Kidney (tissue), 14 donors: ENCODE measurements around the gene RGS3. TPM values are rescaled to one million over a fixed set of nuclear protein-coding genes. Genes with fewer than 3 reads are reported as not detected.

Source experiments
- DNase-seq, 5 donors: peaks; one replicate each; pipeline ENCODE4 v3.0.0-alpha.2; 2013 to 2020
- FAIRE-seq: peaks from 2 replicates; lab custom pipeline; 2012; peaks lifted over from hg19 to GRCh38; lab: Jason Lieb, UNC
- H3K27ac ChIP-seq, 2 donors: one replicate each; pipeline ENCODE4 v1.7.0; 2013; ENCODE audit warnings: low read depth in 2 of 2, low read length in 2 of 2, inconsistent platforms in 1 of 2
- H3K27me3 ChIP-seq: one replicate; pipeline ENCODE4 v1.7.1; 2013; ENCODE audit warnings: low read length, inconsistent platforms; ENCODE audit not compliant: control insufficient read depth, insufficient read depth
- H3K36me3 ChIP-seq, 3 donors: one replicate each; pipeline versions ENCODE4 v1.7.0 to v1.7.1; 2013; ENCODE audit warnings: low read length in 3 of 3, control low read depth in 1 of 3, inconsistent platforms in 1 of 3; ENCODE audit not compliant: insufficient read depth in 3 of 3, control insufficient read depth in 2 of 3
- H3K4me1 ChIP-seq, 3 donors: one replicate each; pipeline versions ENCODE4 v1.7.0 to v1.7.1; 2013; ENCODE audit warnings: low read length in 3 of 3, inconsistent platforms in 1 of 3, low read depth in 1 of 3; ENCODE audit not compliant: control insufficient read depth in 2 of 3, insufficient read depth in 2 of 3
- H3K4me3 ChIP-seq, 3 donors: one replicate each; pipeline versions ENCODE4 v1.7.0 to v1.8.1; 2013; ENCODE audit warnings: low read length in 3 of 3, control low read depth in 1 of 3, inconsistent platforms in 1 of 3
- H3K9ac ChIP-seq, 3 donors: one replicate each; pipeline versions ENCODE4 v1.7.0 to v1.7.1; 2013; ENCODE audit warnings: low read length in 3 of 3, control low read depth in 1 of 3, inconsistent platforms in 1 of 3
- H3K9me3 ChIP-seq, 3 donors: one replicate each; pipeline versions ENCODE4 v1.7.0 to v1.7.1; 2013; ENCODE audit warnings: low read length in 3 of 3, control low read depth in 1 of 3, inconsistent platforms in 1 of 3; ENCODE audit not compliant: control insufficient read depth in 2 of 3, insufficient read depth in 1 of 3
- intact Hi-C: fragments of 100-400 bp; cut with DNase I; formaldehyde crosslinking; loops from one replicate; pipeline ENCODE4 v1.11.1; 2022
- polyA plus RNA-seq: library from polyadenylated mRNA; stranded (reverse); fragments of 350-450 nt; fragmentation: Illumina TruSeq; extraction: RNeasy Lipid Tissue Mini Kit (QIAGEN cat#74804); gene quantifications from one replicate; pipeline ENCODE4 v1.2.3, GENCODE V29; 2014; ENCODE audit warnings: low read depth, low replicate concordance; ENCODE audit not compliant: insufficient read depth
- total RNA-seq: library from RNA; stranded (reverse); fragmentation: NEBNext Ultra II Directional; extraction: Animal tissue kit (Norgen Biotek cat#: 25700); gene quantifications from one replicate; pipeline ENCODE4 v1.2.1, GENCODE V29; 2021
- TF ChIP-seq, protein P1 (sequence below): IDR thresholded peaks from 3 replicates; pipeline ENCODE4 v1.5.1; 2012; ENCODE audit warnings: mild to moderate bottlenecking, moderate library complexity, borderline replicate concordance; ENCODE audit not compliant: insufficient read depth; ENCODE audit errors: extremely low read depth
- donor health status: control.
- donor health status: control.
- donor health status: control.
- donor health status: control.
- donor health status: control.
- donor health status: DM: yes; HTN: yes; CAD: no.
- donor health status: Normal renal cell carcinoma (clear cell type).

The RGS3 gene
- total and polyA plus RNA-seq, 2 donors from 2014 or later = 114 to 137 TPM

DNA sequence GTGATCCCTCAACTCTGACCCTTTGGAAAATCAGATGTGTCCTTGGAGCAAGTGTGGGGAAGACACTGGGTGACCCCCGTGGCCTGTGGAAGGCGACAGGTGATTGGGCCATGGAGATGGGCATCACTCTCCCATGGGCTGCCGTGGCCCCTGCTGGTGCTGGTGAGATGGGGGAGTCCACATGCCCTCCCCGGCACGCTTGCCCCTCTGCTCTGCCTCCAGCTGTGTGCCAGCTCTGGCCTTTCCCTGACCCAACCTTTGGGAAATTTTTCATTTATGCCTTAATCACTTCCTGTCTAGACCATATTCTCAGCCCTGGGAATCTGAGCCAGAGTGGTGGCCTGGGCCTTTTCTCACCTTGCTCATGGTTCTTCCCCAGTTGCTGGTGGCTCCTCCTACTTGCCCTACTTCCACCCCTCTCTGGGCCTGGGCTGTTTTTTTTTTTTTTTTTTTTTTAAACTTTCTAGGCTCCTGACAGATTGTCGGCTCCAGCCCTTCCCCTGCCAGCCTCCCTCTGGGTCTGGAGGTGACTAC lies 56.6 kb downstream of the RGS3 start:
- Histone ChIP-seq H3K4me1 (peaks cover 0 to 50% (median 43%) of the 10 kb centered on the region in 3 donors), H3K9me3 (no peaks in the 10 kb centered on the region), H3K27ac (peak overlapping the region; percentile 93 to 95), H3K27me3 (no peaks in the 10 kb centered on the region), H3K36me3 (peaks cover 2 to 29% (median 14%) of the 10 kb centered on the region in 3 donors), H3K4me3 (peak overlapping the region in 2 of 3 donors; percentile 26 to 32), H3K9ac (no peak overlapping the region)
- intact Hi-C loops = no loop called here
- TF ChIP-seq, protein P1, sequence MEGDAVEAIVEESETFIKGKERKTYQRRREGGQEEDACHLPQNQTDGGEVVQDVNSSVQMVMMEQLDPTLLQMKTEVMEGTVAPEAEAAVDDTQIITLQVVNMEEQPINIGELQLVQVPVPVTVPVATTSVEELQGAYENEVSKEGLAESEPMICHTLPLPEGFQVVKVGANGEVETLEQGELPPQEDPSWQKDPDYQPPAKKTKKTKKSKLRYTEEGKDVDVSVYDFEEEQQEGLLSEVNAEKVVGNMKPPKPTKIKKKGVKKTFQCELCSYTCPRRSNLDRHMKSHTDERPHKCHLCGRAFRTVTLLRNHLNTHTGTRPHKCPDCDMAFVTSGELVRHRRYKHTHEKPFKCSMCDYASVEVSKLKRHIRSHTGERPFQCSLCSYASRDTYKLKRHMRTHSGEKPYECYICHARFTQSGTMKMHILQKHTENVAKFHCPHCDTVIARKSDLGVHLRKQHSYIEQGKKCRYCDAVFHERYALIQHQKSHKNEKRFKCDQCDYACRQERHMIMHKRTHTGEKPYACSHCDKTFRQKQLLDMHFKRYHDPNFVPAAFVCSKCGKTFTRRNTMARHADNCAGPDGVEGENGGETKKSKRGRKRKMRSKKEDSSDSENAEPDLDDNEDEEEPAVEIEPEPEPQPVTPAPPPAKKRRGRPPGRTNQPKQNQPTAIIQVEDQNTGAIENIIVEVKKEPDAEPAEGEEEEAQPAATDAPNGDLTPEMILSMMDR = no peak
- DNase-seq (peak in 1 of 5 donors; percentile 85), FAIRE-seq (no peak)

DNA sequence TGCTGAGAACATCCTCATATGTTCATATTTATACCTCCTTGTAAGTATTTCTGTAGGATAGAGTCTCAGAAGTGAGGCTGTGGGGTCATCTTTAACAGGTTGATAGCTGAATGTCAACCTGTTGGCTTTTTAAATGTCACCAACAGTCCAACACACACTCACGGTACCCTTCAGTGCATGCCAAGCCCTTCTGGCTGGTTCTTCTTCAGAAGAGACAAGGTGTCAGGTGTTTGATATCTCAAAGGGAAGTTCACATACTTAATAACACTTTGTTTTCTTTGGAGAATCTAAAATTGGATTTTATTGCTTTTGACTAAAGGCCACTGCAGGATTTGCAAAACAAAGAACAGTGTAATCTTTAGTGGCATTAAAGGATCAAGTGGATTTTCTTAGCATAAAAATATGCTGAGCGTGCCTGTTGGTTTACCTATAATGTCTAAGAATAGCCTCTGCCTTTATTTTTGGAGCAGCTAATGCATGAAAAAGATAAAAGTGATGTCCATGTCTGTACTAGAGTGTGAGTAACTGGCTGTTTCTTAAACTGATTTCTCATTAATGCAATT lies 58.2 kb downstream of the RGS3 start:
- TF ChIP-seq, protein P1 = no peak
- intact Hi-C loops = no loop called here
- Histone ChIP-seq H3K4me3 (no peak overlapping the region), H3K27ac (no peak overlapping the region), H3K9me3 (no peaks in the 10 kb centered on the region), H3K27me3 (no peaks in the 10 kb centered on the region), H3K4me1 (peaks cover 0 to 63% (median 50%) of the 10 kb centered on the region in 3 donors), H3K9ac (no peak overlapping the region), H3K36me3 (peaks cover 2 to 29% (median 14%) of the 10 kb centered on the region in 3 donors)
- no peak for DNase-seq
- FAIRE-seq = no peak

DNA sequence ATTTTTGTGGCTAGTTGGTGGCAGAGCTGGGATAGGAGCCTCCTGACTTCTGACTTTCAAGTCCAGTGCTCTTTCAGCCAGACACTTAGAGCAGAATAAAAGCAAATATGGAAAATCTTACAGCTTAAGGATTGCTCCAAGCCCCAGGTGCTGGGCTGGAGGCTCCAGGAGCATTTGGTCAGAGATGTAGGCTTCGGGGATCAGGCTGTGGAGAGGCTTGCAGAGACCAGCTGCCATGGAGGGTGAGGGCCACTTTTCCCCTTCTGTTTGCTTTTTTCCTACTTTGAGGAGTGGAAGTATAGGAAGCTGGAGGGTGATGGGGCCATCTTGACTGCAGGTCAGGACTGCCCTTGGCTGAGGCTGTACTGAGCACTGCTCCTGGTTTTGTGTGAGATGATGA lies 58.9 kb downstream of the RGS3 start:
- DNase-seq = no peak
- Histone ChIP-seq H3K27me3 (no peaks in the 10 kb centered on the region), H3K9ac (no peak overlapping the region), H3K4me1 (peaks cover 0 to 65% (median 50%) of the 10 kb centered on the region in 3 donors), H3K4me3 (no peak overlapping the region), H3K36me3 (peaks cover 2 to 29% (median 14%) of the 10 kb centered on the region in 3 donors), H3K9me3 (no peaks in the 10 kb centered on the region), H3K27ac (no peak overlapping the region)
- no peak for FAIRE-seq
- intact Hi-C loops = no loop called here
- TF ChIP-seq, protein P1 = no peak
